GM19452 (cell line): ENCODE results near the gene ASAP3.

ENCODE experiments used
- ATAC-seq: cut with Tn5 transposase; IDR thresholded peaks from one replicate; pipeline ENCODE4 v1.9.1; 2021; ENCODE audit not compliant: unreplicated experiment

Gene ASAP3

DNA sequence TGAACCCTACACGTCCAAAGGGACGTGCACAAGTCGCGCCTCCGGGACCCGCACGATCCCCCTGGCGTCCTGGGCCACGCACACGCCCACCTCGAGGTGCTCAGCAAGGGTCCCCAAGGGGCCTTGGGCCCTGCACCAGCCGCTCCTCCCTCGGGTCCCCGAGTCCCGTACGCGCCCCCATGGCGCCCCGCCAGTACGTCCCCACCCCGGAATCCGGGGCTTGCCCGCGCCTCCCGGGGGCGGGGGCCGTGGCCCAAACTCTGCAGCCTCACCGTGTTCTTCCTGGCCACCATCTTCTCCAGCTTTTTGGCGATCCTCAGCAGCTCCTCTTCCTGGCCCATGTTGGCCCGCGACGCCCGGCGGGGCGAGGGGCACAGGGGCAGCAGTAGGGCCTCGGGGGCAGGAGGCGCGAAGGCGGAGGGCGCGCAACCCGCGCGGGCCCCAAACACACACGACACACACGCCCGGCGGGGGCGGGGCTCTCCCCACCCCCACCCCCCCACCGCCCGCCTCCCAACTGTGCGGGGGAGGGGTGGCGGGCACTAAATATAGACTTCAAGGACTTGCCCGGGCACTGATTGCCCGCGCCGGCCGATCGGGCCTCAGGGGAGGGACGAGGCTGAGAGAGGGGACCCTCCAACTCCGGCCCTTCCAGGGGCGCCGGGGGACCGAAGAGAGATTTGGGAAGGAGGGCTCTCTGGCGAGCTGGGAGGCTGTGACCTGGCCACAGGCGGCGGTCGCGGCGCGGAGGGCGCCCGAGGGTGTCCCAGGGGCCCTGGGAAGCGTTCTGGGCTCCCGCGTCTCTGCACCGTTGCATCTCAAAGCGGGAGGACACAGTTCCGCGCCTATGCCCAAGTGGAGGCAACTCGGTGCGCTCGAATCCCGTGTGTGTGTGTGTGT is 59.4 kb downstream of the ASAP3 start, which contains the start of gene TCEA3:
TSS of gene TCEA3 (minus strand) at position 456 of the 900 bp plus-strand sequence. CDS start at position 341, 115 bp downstream.
- no peak for ATAC-seq

DNA sequence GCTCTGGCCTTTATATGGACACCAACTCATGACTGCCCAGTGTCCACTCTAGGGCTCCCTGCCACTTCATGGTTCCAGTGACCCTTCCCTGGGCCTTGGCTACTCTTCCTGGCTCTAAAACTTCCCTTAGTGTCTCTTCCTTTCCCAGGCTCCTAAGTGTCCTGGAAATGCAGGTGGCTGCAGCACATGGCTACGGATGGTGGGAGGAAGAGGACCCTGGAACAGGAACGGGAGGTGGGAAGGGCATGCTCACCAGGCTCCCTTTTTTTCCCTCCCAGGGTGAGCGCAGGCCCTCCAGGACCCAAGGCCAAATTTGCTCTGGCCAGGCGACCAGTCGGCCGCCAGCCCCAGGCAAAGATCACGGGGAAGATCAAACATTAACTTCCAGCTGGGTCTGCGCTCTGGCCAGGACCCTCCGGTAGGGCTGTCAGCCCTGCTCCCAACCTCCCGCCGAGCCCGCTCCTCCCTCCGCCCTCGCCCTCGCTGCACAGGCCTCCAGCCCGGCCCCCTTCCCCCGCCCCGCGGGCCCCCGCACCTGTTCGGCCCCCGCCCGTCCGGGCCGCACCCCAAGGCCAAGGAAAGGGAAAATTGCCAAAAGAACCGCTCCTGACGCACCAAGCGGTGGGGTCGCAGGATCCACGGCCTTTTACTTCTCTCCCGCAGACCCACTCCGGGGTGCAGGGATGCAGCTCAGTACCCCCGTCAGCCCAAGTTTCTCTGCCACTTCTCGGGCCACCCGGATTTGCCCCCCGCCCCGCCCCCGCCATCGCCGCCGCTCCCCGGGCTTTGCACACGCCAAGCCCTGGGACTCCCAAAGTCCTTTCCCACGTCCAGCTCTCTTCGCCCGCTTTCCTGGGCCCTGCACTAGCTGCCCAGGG is 60.3 kb downstream of the ASAP3 start:
- ATAC-seq: no peak

DNA sequence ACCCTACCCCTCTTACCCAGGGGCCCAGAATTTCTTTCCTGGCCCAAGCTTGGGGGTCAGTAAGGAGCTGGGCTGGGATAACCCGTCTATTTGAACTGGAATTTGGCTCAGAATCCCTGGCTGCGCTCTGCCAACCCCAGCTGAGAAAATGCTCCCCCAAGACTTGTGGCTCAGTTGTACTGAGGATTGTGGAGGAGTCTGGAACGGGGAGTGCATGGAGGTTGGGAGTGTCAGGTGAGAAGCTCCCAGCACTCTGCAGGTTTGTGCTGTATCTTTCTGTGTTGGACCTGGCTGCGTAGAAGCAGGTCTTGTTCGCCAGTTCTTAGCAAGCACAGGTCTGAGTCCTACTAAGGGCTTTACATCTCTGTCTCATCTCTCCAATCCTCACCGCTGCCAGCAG is 61.0 kb downstream of the ASAP3 start:
- ATAC-seq: no peak

DNA sequence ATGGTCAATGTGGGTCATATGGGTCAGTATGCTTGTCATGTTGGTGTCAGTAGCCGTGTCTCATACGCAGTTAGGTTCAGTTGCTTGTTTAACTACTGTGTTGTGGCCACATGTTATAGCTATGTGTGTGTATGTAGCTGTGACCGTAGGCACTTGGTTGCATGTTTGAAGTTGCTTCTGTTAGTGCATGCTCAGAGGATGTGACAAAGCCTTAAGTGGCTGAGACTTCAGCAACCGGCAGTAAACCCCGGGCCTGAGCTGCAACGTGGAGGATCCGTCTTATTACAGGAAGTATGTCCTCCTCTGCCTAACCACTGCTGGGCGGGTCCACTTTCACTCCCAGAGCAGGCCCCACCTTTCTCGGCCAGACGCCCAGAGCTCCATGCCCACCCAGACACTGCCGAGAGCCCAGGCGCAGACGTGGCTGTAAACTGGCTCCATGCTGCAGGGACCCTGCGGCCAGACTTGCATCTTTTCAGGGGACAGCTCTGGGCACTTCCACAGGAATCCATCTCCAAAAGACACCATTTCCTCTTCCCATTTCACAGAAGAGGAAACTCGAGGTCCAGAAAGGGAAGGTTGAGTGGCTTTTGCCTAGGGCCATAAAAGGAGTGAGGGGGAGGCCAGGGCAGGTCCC is 61.6 kb downstream of the ASAP3 start:
- ATAC-seq: no peak

DNA sequence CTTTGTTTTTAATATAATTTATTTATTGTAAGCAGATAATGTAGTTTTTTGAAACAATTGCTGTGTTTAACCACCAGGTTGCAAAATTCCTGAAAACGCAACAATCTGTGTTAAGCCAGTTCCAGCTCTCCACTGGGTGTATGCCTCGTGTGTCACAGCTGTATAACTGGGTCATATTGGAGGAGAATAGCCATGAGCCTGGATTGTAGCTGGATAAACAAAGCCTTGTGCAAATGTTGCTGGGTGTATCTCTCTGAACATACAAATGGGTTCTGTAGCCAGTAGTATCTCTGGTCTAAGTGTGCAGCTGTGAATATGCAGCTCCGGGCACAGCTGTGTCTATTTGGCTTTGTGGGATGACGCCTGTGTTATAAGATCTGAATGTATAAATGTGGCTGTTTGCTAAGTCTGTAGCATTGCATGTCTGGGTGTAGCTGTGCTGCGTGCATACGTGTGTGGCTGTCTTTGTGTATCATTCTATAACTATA is 62.2 kb downstream of the ASAP3 start:
- ATAC-seq: no peak

DNA sequence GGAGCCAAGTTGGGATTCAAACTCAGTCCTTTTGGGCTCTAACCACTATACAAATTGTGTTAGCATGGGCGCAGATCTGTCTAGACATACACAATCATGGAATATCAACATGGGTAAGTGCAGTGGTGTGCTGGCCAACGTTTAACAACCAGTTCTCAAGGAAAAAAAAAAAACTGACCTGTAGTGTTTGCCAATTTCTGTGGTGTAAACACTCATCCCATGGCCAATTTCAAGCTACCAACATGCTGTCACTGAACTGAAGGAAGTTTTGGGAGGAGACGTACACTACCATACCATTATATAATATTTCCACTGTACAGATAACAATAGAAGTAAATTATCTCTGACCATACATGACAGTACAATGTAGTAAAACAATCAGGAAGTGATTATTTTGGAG is 62.6 kb downstream of the ASAP3 start:
- ATAC-seq: no peak

DNA sequence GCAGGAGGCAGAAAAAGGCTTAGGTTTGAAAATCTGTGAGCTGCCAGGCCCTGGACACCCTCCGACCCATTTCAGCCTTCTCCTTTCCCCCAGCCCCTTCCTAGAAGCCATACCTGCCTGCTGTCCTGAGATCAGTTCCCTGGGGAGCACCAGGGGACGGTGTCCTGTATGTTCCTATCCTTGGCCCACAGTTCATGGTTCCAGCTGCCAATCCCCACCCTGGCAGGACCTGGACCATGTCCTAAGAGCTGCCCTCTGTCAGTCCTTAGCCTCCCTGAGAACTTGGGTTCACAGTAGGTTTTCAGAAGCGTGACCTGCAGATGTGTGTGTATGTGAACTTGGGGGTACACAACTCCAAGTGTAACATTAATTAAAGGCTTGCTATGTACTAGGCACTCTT is 63.2 kb downstream of the ASAP3 start:
- no peak for ATAC-seq

DNA sequence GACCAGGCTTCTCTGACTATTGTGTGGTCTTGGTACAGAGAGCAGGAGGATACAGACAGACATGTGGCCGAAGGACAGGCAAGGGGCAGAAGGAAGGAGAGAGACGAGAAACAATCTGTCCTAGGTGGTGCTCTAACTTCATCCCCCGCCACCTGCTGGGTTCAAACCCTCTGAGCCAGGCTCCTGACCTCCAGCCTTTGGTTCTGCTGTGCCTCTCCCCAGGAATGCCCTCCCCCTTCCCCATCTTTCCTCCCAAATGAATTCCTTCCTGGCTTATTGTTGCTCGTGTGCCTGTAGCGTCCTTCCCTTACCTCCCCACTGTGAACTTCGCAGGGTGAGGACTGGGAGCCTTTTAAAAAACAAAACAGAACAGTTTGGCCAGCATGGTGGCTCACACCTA is 64.8 kb downstream of the ASAP3 start:
- ATAC-seq: no peak

DNA sequence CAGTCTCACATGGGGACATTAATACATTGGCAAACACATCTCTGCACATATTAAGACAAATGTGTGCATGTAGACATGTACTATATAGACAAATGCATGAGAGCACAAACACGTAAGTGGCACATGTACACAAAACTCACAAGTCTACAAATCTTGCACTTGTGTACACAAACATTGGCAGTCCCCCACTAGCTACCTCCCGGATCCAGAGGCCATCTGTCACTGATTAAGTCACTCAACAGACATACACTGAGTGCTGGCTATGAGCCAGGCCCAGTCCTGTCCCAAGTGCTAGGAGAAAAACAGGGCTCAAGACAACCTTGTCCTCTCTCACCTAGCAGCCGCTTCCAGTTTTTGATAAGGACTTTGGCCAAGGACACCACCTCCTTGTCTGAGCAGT is 66.4 kb downstream of the ASAP3 start:
- ATAC-seq: no peak

DNA sequence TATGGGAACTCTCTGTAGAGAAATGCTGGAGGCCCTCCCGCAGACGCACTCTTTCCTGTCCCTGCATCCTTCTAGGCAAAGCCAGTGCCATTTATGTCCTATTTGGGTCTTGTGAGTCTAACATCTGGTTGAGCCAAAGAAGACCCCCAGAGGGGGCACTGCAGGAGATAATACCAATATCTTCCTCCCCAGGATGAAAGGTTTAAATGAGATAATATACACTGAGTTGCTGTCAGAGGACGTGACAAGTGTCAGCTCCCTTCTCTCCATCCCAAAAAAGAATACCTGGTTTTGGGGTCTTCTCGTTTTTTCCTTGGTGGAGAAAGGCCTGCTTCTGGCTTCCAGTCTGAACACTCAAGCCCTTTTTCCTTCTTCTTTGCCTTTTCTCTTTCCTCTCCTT is 67.0 kb downstream of the ASAP3 start:
- no peak for ATAC-seq

DNA sequence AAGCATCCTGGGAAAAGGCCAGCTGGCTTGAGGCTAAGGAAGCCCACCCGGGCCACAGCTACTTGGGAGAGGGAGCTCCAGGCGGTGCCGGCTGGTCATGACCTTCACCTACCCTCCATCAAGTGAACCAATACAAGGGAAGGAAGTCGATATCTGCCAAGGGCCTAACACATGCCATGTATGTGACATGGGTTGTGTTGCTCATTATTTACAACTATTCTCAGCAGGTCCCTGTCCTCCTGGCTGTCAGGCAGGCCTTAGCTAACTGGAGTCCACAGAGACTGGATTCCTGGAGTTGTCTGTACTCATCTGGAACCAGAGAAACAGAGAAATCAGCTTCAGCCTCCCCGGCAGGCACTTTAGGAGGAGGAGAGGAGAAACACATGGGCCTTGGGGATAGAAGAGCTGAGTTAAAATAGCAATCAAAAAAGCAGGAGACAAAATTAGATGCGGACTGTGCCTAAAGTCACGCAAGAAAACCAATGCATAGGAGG is 75.1 kb downstream of the ASAP3 start:
- ATAC-seq: no peak

DNA sequence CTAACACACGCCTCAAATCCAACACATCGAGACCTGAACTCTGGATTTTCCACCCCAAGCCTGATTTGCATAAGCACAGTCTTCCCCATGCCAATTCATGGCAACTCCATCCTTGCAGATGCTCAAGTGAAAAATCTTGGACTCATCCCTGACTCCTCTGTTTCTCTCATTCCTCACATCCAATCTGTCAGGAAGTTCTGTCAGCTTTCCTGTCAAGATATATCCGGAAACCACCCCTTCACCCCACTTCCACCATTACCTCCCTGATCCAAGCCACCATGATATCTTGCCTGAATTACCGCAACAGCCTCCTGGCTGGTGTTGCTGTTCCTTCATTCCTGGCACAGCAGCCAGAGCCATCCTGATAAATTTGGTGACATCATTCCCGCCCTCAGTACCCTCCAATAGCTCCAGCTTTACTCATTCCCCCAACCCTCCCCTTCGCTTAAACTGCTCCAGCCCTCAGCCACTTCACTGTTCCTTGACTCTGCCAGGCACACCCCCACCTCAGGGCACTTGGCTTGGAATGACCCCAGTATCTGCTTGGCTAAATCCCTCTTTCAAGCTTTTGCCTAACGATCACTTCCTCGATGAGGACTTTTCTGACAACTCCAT is 76.9 kb downstream of the ASAP3 start:
- no peak for ATAC-seq

DNA sequence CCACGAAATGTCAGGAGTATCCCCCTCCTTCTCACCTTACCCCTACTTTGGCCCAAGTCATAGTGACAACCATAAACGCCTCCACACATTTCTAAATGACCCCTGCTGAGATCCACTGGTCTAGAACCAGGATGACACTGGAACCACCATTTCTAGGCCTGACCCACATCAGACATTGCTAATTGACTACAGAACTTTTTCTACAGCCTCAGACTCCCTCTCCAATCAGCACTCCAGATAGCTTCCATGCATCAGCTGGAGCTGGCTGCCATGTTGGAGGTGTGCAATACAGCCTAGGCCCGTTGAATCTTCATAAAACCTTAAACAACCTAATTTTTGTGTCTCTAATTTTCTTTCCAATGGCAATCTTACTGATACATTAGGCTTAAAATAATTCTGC is 78.0 kb downstream of the ASAP3 start:
- ATAC-seq: no peak

DNA sequence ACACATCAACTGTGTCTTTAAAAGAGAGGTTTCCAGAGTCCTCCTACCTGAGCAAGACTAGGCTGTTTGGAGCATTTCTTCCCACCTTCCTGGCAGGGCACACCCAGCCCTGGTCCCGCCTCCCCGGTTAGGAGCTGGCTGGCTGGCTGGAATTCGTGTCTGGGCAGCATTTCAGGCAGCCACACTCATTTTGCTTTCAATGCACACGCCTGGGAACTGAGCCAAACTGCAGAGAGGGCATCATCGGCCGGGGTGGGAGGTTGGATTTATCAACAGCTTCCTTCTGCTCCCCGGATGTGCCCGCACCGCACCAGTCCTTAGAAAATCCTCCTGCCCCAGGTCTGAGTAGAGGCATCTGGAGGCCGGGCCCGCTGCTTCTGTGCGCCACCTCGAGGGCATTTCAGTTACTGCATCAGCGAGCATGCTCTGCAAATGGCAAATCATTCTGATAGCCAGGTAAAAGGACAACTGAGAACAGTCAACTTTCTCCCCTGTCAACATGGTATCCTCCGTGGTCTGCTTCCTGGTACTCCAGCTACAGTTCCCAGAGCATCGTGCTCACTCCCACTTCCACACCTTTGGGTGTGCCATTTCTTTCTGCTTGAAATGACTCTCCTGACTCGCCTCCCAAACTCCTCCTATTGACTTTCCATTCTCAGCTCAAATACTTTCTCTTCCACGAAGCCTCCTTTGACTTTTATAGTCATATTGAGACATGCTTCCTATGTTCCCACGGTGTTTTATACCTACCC is 80.1 kb downstream of the ASAP3 start:
- no peak for ATAC-seq

DNA sequence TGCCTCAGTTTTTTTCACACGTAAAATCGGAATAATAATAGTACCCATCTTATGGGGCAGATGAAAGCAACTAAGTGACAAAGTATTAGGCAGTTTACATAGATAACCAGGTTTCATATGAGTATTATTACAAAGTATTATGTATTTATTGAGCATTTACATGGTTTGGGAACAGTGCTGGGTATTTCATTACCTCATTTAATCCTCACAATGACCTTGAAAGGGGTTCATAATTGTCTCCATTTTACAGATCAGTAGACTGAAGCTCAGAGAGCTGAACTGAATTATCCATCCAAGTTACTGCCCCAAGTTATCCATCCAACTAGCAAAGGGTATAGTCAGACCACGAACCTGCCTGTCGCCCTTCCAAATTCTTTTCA is 80.6 kb downstream of the ASAP3 start:
- no peak for ATAC-seq

DNA sequence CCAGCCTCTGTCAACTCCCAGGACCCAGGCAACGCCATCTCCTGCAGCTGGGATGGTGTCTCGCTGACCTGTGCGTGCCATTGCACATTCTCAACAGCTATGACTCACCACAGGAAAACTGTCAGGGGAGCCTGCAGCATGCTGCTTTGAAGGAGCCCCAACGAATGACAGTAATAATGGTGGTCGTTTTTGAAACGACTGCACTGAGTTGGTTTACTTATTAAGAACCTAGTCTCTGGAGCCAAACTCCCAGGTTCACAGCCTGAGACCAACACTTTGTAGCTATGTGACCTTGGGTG is 81.0 kb downstream of the ASAP3 start:
- ATAC-seq: no peak

DNA sequence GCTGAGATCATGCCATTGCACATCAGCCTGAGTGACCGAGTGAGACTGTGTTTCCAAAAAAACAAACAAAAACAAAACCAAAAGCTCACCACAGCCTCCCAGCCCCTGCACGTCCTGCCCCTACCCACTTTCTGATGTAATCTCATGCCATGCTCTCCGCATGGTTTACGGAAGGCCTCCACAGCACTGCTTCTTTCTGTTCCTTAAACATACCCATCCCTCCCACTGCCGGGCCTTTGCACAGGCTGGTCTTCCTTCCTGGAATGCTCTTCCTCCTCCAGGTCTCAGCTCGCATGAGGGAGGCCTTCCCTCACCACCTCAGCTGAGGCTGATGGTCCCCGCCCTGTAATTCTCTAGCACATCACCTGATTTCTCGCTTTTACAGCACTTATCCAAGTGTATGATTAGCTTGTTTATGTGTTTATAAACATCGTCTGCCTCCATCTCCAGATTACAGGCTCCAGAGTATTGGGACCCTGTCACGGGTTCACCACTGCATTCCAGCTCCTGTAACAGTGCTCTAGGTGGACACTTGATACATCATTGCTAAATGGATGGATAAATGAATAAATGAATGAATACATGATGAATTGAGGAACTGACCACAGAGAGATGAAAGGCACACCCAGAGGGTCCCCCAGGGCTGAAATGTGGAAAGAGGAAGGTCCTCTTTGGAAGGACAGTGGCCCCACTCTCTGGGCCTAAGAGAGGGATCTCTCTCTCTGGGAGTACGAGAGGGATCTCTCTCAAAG is 81.5 kb downstream of the ASAP3 start:
- no peak for ATAC-seq

DNA sequence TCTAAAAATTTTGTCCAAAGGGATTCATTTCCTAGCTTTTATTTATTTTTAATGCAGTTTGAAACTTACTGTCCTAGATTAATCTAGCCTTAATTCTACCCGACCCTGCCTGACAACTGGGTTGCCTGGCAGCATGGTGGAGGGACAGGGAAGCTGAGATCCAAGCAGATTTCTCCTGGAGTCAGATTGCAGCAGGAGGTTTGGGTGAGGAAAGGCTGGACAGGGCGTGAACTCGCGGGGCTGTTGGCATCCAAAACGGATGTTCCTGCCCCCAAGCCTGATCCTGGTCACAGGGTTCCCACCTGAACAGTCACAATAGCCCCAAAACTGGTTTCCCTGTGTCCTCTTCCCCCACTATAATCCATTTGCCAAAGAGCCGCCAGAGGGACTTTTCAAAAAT is 82.7 kb downstream of the ASAP3 start:
- no peak for ATAC-seq

DNA sequence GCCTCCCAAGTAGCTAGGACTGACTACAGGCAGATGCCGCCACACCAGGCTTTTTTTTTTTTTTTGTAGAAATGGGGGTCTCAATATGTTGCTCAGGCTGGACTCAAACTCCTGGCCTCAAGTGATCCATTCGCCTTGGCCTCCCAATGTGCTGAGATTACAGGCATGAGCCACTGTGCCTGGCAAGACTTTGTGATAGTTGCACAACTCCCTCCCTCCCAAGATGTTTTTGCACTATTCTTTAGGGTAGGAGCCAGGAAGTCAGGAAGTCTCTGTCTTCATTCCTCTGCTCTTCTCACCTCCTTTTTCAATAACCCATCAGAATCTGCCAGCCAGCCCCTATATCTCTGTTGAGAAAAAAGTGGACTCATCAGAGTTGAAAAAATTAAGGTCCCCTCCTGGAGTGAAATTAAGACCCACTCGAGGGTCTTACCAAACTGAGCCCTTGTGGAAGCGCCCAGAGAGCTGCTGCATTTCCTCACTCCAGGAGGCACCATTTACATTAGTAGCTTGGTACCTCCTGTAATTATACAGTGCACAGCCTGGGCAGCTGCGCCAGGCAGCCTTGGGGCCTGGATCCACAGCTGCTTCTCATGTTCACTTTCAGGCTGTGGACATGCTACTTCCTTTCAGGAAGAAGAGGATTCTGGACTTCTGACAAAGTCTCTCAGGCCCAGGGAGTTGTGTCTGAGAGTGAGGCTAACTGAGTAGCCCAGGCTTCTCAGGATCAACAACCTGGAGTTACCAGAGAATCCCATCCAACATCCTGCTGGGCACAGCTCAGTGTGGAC is 83.5 kb downstream of the ASAP3 start:
- no peak for ATAC-seq
